ENCODE measurements around the gene USP12. TPM values are rescaled to one million over a fixed set of nuclear protein-coding genes. Genes with fewer than 3 reads are reported as not detected.

Gene USP12
- total and polyA plus RNA-seq, 2 experiments from 2014 or later, result 18.4 to 39.3 TPM

DNA sequence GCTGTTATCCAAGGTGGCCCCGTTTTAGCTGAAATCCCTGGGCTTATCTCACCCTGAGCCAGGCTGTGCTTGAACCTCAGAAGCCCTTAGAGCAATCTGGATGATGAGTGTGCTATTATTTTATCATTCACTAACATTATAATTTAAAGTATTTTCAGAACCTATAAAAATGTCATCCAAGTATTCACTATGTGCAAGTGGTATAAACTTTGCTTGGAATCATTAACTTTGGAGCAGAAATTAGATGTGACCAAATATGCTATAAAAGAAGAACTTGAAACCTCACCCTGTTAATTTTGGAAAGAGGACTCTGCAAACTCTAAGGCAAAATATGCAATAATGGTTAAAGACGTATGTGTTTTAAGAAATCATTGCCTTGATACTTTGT lies 147.5 kb downstream of the USP12 start:
- Histone ChIP-seq H3K27me3 (ENCODE audit: insufficient read depth) (no peaks in the 10 kb centered on the region), H3K4me3 (no peak overlapping the region), H3K79me2 (replicated peaks; ENCODE audit: insufficient read depth) (no peaks in the 10 kb centered on the region), H4K20me1 (replicated peaks; ENCODE audit: insufficient read depth) (no peaks in the 10 kb centered on the region), H2AFZ (no peak overlapping the region), H3K36me3 (ENCODE audit: insufficient read depth) (no peaks in the 10 kb centered on the region), H3K27ac (ENCODE audit: low read depth) (no peak overlapping the region), H3K9me2 (ENCODE audit: insufficient read depth) (no peaks in the 10 kb centered on the region), H3K4me2 (no peak overlapping the region), H3K4me1 (ENCODE audit: insufficient read depth) (peaks cover 3% of the 10 kb centered on the region), H3F3A (replicated peaks; ENCODE audit: low read depth) (no peaks in the 10 kb centered on the region)
- Mint-ChIP-seq H3K4me3 (no peak overlapping the region), H3K4me1 (peaks cover 7% of the 10 kb centered on the region), H3K27ac (no peak overlapping the region), H3K27me3 (ENCODE audit: insufficient read depth, low read depth, poor library complexity) (peaks cover 15% of the 10 kb centered on the region), H3K9me3 (peaks cover 6% of the 10 kb centered on the region), H3K36me3 (ENCODE audit: low read depth) (peaks cover 3% of the 10 kb centered on the region; the same call in 2 of the 3 replicates)
- TF ChIP-seq ZNF114 (CRISPR knock-in tag; IDR thresholded peaks at IDR 0.05) (no peak), ZNF462 (CRISPR knock-in tag; IDR thresholded peaks at IDR 0.05) (no peak), JUNB (IDR thresholded peaks at IDR 0.05; ENCODE audit: unreplicated experiment) (no peak), CREB1 (CRISPR knock-in tag; IDR thresholded peaks at IDR 0.05; ENCODE audit: low read depth) (no peak), NANOG (IDR thresholded peaks at IDR 0.05; ENCODE audit: borderline replicate concordance) (no peak), ZNF331 (CRISPR knock-in tag; IDR thresholded peaks at IDR 0.05; ENCODE audit: low read depth) (no peak), CTCF (conservative IDR thresholded peaks at IDR 0.05; ENCODE audit: low read depth in 2 of 2) (no peak), ETS1 (IDR thresholded peaks at IDR 0.05) (no peak), EZH2 (IDR thresholded peaks at IDR 0.05; ENCODE audit: low read depth, unreplicated experiment) (no peak), REST (IDR thresholded peaks at IDR 0.05; ENCODE audit: unreplicated experiment) (no peak)
- DNase-seq (ENCODE audit: low spot score) (no peak), ATAC-seq (no peak)

Measured in GM23338 (cell line).